DLD1 (cell line): ENCODE results near the gene CFHR5.
"Not testable (repeated sequence)": the region's sequence is repeated elsewhere in the genome, so short reads cannot be mapped to it uniquely, and the experiment has no call there.

ENCODE experiments used
- in situ Hi-C: cut with HindIII; loops from 2 replicates; pipeline ENCODE4 v1.10.0; 2017; ENCODE audit warnings: low sequenced_read_pairs

The CFHR5 gene

GRCh38 chr1:197017558-197018146 lies 40.3 kb downstream of the CFHR5 start:
- in situ Hi-C loops: no loop called here

- in situ Hi-C loops: no loop called here
Measured at GRCh38 chr1:197021716-197022115, 44.4 kb downstream of the CFHR5 start.

DNA sequence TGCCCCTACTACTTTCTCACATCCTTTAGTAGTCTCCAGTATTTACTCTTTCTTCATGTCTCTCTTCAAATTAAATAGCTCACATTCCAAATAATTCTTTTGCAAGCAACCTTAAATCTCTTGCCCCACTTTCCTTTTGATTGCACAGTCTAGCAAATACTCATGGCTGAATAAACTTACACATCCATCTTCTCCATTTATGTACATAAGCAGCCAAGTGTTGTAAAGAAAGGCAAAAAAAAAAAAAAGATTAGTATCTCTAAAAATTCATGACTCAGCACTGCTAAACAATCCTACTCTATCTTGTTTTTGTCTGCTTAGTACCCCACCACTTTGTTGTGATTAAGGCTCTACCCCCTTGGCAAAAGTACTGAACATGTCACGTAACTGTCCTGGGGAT lies 47.1 kb downstream of the CFHR5 start:
- in situ Hi-C loops: no loop called here

DNA sequence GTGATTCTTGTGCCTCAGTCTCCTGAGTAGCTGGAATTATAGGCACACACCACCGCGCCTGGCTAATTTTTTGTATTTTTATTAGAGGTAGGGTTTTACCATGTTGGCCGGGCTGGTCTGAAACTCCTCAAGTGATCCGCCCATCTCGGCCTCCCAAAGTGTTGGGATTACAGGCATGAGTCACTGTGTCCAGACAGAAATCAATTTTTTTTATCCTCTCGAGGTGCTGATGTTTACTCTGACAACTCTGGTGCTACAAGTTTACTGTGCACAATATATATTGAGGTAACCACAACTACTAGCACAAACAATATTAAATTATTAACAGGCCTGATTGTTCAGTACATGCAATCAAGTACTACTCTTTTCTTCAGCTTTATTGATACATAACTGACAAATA lies 50.0 kb downstream of the CFHR5 start:
- in situ Hi-C loops: no loop called here

DNA sequence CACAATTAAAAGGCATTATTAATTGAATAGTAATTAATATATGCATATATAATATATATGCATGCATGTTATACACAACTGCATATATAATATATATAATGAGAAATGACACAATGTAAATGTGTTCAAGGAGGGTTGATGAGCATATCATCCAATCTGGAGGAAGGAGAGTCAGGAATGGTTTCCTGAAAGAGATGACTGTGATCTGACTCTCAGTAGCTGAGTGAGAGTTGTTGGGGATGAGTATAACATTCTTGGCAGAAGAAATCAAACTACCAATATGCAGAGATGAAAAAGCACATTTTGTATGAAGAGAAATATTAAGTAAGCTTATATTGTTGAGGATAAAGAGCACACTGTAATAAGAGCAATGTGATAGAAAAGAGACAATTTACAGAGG lies 52.4 kb downstream of the CFHR5 start:
- in situ Hi-C loops: no loop called here

- in situ Hi-C loops: not testable (repeated sequence)
Measured at GRCh38 chr1:197034631-197035339, 57.4 kb downstream of the CFHR5 start.

GRCh38 chr1:197036861-197037260 lies 59.5 kb downstream of the CFHR5 start:
- in situ Hi-C loops: no loop called here

DNA sequence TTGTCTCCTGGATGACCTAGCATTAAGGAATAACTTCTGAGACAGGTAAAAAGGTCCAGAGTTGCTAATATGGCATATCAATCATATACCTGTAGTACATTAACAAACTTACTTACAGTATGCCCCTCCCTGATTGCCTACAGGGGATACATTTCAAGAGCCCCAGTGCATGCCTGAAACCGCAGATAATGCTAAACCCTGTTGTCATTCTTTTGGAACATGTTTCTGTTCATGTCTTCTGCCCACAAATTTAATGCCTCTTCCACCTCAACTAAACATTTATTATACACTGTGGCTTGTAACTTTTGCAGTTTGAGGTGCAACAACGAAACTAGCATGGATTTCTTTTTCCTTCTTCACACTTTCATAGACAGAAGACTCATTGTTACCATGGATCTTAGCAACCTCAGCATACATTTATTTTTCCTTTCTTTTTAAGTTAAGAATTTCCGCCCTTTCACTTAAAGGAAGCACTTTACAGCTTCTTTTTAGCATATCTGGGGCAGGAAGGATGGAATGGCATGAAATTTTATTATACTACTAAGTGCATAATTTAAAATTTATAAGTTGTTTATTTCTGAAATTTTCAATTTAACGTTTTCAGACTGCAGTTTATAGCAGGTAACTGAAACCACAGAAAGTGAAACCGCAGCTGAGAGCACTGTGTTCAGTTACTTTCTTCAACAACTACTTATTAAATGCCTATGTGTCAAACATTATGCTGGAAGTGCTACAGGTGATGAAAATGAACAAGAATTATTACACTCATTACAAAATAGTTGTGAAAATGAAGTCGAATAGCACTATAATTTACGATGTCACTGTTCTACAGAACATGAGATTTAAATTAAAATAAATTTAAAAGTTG lies 64.4 kb downstream of the CFHR5 start:
- in situ Hi-C loops: no loop called here

- in situ Hi-C loops: no loop called here
Measured at GRCh38 chr1:197042676-197043341, 65.5 kb downstream of the CFHR5 start.

GRCh38 chr1:197049100-197049499 lies 71.7 kb downstream of the CFHR5 start:
- in situ Hi-C loops: no loop called here
